ENCODE measurements around the gene C1S.

The C1S gene

GRCh38 chr12:7068240-7068993 is 7.9 kb downstream of the C1S start:
- no peaks in the 10 kb centered on the region for H3K9me3 ChIP-seq (replicated peaks; ENCODE audit: insufficient read depth, low read length)
- no peaks in the 10 kb centered on the region for H3F3A ChIP-seq (ENCODE audit: insufficient read depth, low read length)
- H3K79me2 ChIP-seq (ENCODE audit: low read length), result no peaks in the 10 kb centered on the region
- no peak overlapping the region for H3K27ac ChIP-seq (ENCODE audit: low read length)
- H3K4me2 ChIP-seq (ENCODE audit: low read depth, low read length), result no peak overlapping the region
- H3K9me2 ChIP-seq (replicated peaks; ENCODE audit: insufficient read depth, low read length), result no peaks in the 10 kb centered on the region
- DNase-seq, result no peak
- no peak overlapping the region for H3K9ac ChIP-seq (ENCODE audit: low read length)
- no peak overlapping the region for H2AFZ ChIP-seq (ENCODE audit: low read length)
- no peaks in the 10 kb centered on the region for H4K20me1 ChIP-seq (ENCODE audit: insufficient read depth, low read length)
- H3K36me3 ChIP-seq (replicated peaks; ENCODE audit: insufficient read depth, low read length), result no peaks in the 10 kb centered on the region
- H3K4me3 ChIP-seq (ENCODE audit: low read length), result no peak overlapping the region
- H3K27me3 ChIP-seq (replicated peaks; ENCODE audit: insufficient read depth, low read length), result no peaks in the 10 kb centered on the region
- TF ChIP-seq EZH2 (optimal IDR thresholded peaks at IDR 0.05; ENCODE audit: low read depth, low read length), result no peak
- TF ChIP-seq EZH2phosphoT487 (IDR thresholded peaks at IDR 0.05; ENCODE audit: low read length), result no peak
- TF ChIP-seq, protein P1, sequence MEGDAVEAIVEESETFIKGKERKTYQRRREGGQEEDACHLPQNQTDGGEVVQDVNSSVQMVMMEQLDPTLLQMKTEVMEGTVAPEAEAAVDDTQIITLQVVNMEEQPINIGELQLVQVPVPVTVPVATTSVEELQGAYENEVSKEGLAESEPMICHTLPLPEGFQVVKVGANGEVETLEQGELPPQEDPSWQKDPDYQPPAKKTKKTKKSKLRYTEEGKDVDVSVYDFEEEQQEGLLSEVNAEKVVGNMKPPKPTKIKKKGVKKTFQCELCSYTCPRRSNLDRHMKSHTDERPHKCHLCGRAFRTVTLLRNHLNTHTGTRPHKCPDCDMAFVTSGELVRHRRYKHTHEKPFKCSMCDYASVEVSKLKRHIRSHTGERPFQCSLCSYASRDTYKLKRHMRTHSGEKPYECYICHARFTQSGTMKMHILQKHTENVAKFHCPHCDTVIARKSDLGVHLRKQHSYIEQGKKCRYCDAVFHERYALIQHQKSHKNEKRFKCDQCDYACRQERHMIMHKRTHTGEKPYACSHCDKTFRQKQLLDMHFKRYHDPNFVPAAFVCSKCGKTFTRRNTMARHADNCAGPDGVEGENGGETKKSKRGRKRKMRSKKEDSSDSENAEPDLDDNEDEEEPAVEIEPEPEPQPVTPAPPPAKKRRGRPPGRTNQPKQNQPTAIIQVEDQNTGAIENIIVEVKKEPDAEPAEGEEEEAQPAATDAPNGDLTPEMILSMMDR (IDR thresholded peaks at IDR 0.05; ENCODE audit: low read length), result no peak
- no peaks in the 10 kb centered on the region for H3K4me1 ChIP-seq (ENCODE audit: low read length)

GRCh38 chr12:7068994-7069346 is 8.5 kb downstream of the C1S start:
- no peaks in the 10 kb centered on the region for H3K9me3 ChIP-seq (replicated peaks; ENCODE audit: insufficient read depth, low read length)
- no peaks in the 10 kb centered on the region for H3K79me2 ChIP-seq (ENCODE audit: low read length)
- H4K20me1 ChIP-seq (ENCODE audit: insufficient read depth, low read length), result no peaks in the 10 kb centered on the region
- no peaks in the 10 kb centered on the region for H3K36me3 ChIP-seq (replicated peaks; ENCODE audit: insufficient read depth, low read length)
- no peaks in the 10 kb centered on the region for H3K27me3 ChIP-seq (replicated peaks; ENCODE audit: insufficient read depth, low read length)
- no peak overlapping the region for H3K4me2 ChIP-seq (ENCODE audit: low read depth, low read length)
- H3K27ac ChIP-seq (ENCODE audit: low read length), result no peak overlapping the region
- TF ChIP-seq, protein P1 (IDR thresholded peaks at IDR 0.05; ENCODE audit: low read length), result no peak
- TF ChIP-seq EZH2phosphoT487 (IDR thresholded peaks at IDR 0.05; ENCODE audit: low read length) (no peak), EZH2 (optimal IDR thresholded peaks at IDR 0.05; ENCODE audit: low read depth, low read length) (no peak)
- no peak for DNase-seq
- H3F3A ChIP-seq (ENCODE audit: insufficient read depth, low read length), result no peaks in the 10 kb centered on the region
- no peak overlapping the region for H2AFZ ChIP-seq (ENCODE audit: low read length)
- H3K4me3 ChIP-seq (ENCODE audit: low read length), result no peak overlapping the region
- H3K9me2 ChIP-seq (replicated peaks; ENCODE audit: insufficient read depth, low read length), result no peaks in the 10 kb centered on the region
- H3K4me1 ChIP-seq (ENCODE audit: low read length), result no peaks in the 10 kb centered on the region
- H3K9ac ChIP-seq (ENCODE audit: low read length), result no peak overlapping the region

GRCh38 chr12:7069386-7069785 is 8.9 kb downstream of the C1S start:
- no peak for DNase-seq

GRCh38 chr12:7072035-7072434 is 11.5 kb downstream of the C1S start:
- Histone ChIP-seq H3F3A (ENCODE audit: insufficient read depth, low read length) (no peaks in the 10 kb centered on the region), H3K27me3 (replicated peaks; ENCODE audit: insufficient read depth, low read length) (no peaks in the 10 kb centered on the region), H3K9me2 (replicated peaks; ENCODE audit: insufficient read depth, low read length) (no peaks in the 10 kb centered on the region), H3K9me3 (replicated peaks; ENCODE audit: insufficient read depth, low read length) (no peaks in the 10 kb centered on the region), H3K27ac (ENCODE audit: low read length) (no peak overlapping the region), H3K4me3 (ENCODE audit: low read length) (no peak overlapping the region), H3K79me2 (ENCODE audit: low read length) (no peaks in the 10 kb centered on the region), H2AFZ (ENCODE audit: low read length) (no peak overlapping the region), H3K4me2 (ENCODE audit: low read depth, low read length) (no peak overlapping the region), H3K4me1 (ENCODE audit: low read length) (no peaks in the 10 kb centered on the region), H4K20me1 (ENCODE audit: insufficient read depth, low read length) (no peaks in the 10 kb centered on the region), H3K9ac (ENCODE audit: low read length) (no peak overlapping the region), H3K36me3 (replicated peaks; ENCODE audit: insufficient read depth, low read length) (no peaks in the 10 kb centered on the region)
- TF ChIP-seq, protein P1 (IDR thresholded peaks at IDR 0.05; ENCODE audit: low read length), result no peak
- no peak for TF ChIP-seq EZH2 (optimal IDR thresholded peaks at IDR 0.05; ENCODE audit: low read depth, low read length)
- no peak for TF ChIP-seq EZH2phosphoT487 (IDR thresholded peaks at IDR 0.05; ENCODE audit: low read length)
- DNase-seq, result no peak

More at GRCh38 chr12:7069386-7069785, 8.9 kb downstream of the C1S start:
- Histone ChIP-seq H3K27me3 (replicated peaks; ENCODE audit: insufficient read depth, low read length) (no peaks in the 10 kb centered on the region), H3K9ac (ENCODE audit: low read length) (no peak overlapping the region), H3K4me1 (ENCODE audit: low read length) (no peaks in the 10 kb centered on the region), H3K79me2 (ENCODE audit: low read length) (no peaks in the 10 kb centered on the region), H4K20me1 (ENCODE audit: insufficient read depth, low read length) (no peaks in the 10 kb centered on the region), H3K9me3 (replicated peaks; ENCODE audit: insufficient read depth, low read length) (no peaks in the 10 kb centered on the region), H3K36me3 (replicated peaks; ENCODE audit: insufficient read depth, low read length) (no peaks in the 10 kb centered on the region), H3K4me2 (ENCODE audit: low read depth, low read length) (no peak overlapping the region), H3K27ac (ENCODE audit: low read length) (no peak overlapping the region), H3F3A (ENCODE audit: insufficient read depth, low read length) (no peaks in the 10 kb centered on the region), H3K4me3 (ENCODE audit: low read length) (no peak overlapping the region), H3K9me2 (replicated peaks; ENCODE audit: insufficient read depth, low read length) (no peaks in the 10 kb centered on the region), H2AFZ (ENCODE audit: low read length) (no peak overlapping the region)
- no peak for TF ChIP-seq EZH2phosphoT487 (IDR thresholded peaks at IDR 0.05; ENCODE audit: low read length)
